CD14-positive monocyte (primary cell): Measurements from ENCODE around the gene PCDHA2. TPM values are rescaled to one million over a fixed set of nuclear protein-coding genes. Genes with fewer than 3 reads are reported as not detected.
"Not testable (repeated sequence)": the region's sequence is repeated elsewhere in the genome, so short reads cannot be mapped to it uniquely, and the experiment has no call there.

Experiments
- DNase-seq, 3 donors: peaks; one replicate each; pipeline ENCODE4 v3.0.0-alpha.2; 2011 to 2022
- H2AFZ ChIP-seq: 2 replicates; pipeline ENCODE4 v1.6.0; 2012; ENCODE audit warnings: mild to moderate bottlenecking, low read depth, low read length, inconsistent platforms; ENCODE audit not compliant: insufficient read depth, poor library complexity, severe bottlenecking
- H3K27ac ChIP-seq, 2 donors: 1 replicate in 1 of 2; 2 replicates in 1 of 2; pipeline ENCODE4 v1.5.1; 2012 to 2013; ENCODE audit warnings: low read length in 2 of 2, control low read depth in 1 of 2, inconsistent platforms in 1 of 2, low read depth in 1 of 2, mild to moderate bottlenecking in 1 of 2
- H3K27me3 ChIP-seq, 2 donors: one replicate each; pipeline versions ENCODE4 v1.6.0 to v1.6.1; 2011 to 2013; ENCODE audit warnings: low read length in 2 of 2; ENCODE audit not compliant: control insufficient read depth in 2 of 2, insufficient read depth in 2 of 2
- H3K36me3 ChIP-seq, 2 donors: replicated peaks in 1 of 2; 1 replicate in 1 of 2; 2 replicates in 1 of 2; pipeline versions ENCODE4 v1.5.1 to v1.6.1; 2012 to 2013; ENCODE audit warnings: low read length in 2 of 2, control low read depth in 1 of 2, inconsistent platforms in 1 of 2, mild to moderate bottlenecking in 1 of 2; ENCODE audit not compliant: insufficient read depth in 2 of 2, control insufficient read depth in 1 of 2
- H3K4me1 ChIP-seq, 2 donors: 1 replicate in 1 of 2; 2 replicates in 1 of 2; pipeline versions ENCODE4 v1.5.1 to v1.6.1; 2012 to 2013; ENCODE audit warnings: low read length in 2 of 2, control low read depth in 1 of 2, inconsistent platforms in 1 of 2, mild to moderate bottlenecking in 1 of 2, moderate library complexity in 1 of 2; ENCODE audit not compliant: insufficient read depth in 2 of 2, control insufficient read depth in 1 of 2
- H3K4me2 ChIP-seq: replicated peaks from 2 replicates; pipeline ENCODE3; 2012; ENCODE audit warnings: low read length, moderate library complexity, mild to moderate bottlenecking; ENCODE audit not compliant: poor library complexity, severe bottlenecking; ENCODE audit errors: extremely low read depth
- H3K4me3 ChIP-seq, 3 experiments: fragments of 200-600 bp in 1 of 3; sonication (generic) in 1 of 3; replicated peaks in 1 of 3; 1 replicate in 2 of 3; 2 replicates in 1 of 3; pipeline ENCODE4 v1.5.1; 2011 to 2013; ENCODE audit warnings: low read length in 3 of 3, mild to moderate bottlenecking in 3 of 3, control low read depth in 2 of 3, low read depth in 2 of 3, inconsistent platforms in 1 of 3, moderate library complexity in 1 of 3
- H3K79me2 ChIP-seq: 2 replicates; pipeline ENCODE4 v1.6.0; 2012; ENCODE audit warnings: mild to moderate bottlenecking, control low read depth, inconsistent platforms, low read length, moderate library complexity; ENCODE audit not compliant: insufficient read depth
- H3K9ac ChIP-seq: 2 replicates; pipeline ENCODE4 v1.6.0; 2017; ENCODE audit warnings: low read length, mild to moderate bottlenecking; ENCODE audit not compliant: insufficient read depth, poor library complexity, severe bottlenecking
- H3K9me3 ChIP-seq, 2 donors: replicated peaks in 1 of 2; 1 replicate in 1 of 2; 2 replicates in 1 of 2; pipeline versions ENCODE4 v1.5.1 to v1.6.1; 2012 to 2013; ENCODE audit warnings: low read length in 2 of 2, control low read depth in 1 of 2; ENCODE audit not compliant: control insufficient read depth in 1 of 2, insufficient read depth in 1 of 2
- H4K20me1 ChIP-seq: 2 replicates; pipeline ENCODE4 v1.6.0; 2012; ENCODE audit warnings: mild to moderate bottlenecking, low read length, control low read depth, moderate library complexity; ENCODE audit not compliant: insufficient read depth
- H3K27ac Mint-ChIP-seq, 7 donors: one replicate each; pipeline ENCODE4 v1.8.0; 2020; ENCODE audit warnings: mild to moderate bottlenecking in 7 of 7, mixed read lengths in 7 of 7, moderate library complexity in 6 of 7, inconsistent platforms in 2 of 7
- H3K27me3 Mint-ChIP-seq, 3 donors: one replicate each; pipeline ENCODE4 v1.8.0; 2021 to 2022; ENCODE audit warnings: low read depth in 3 of 3, mild to moderate bottlenecking in 3 of 3, mixed read lengths in 3 of 3, moderate library complexity in 3 of 3, inconsistent platforms in 1 of 3
- H3K36me3 Mint-ChIP-seq, 2 donors: one replicate each; pipeline ENCODE4 v1.8.0; 2020; ENCODE audit warnings: mixed read lengths in 2 of 2, inconsistent platforms in 1 of 2, mild to moderate bottlenecking in 1 of 2
- H3K4me1 Mint-ChIP-seq: one replicate; pipeline ENCODE4 v1.8.0; 2020; ENCODE audit warnings: mild to moderate bottlenecking, mixed read lengths
- H3K4me3 Mint-ChIP-seq, 2 donors: one replicate each; pipeline ENCODE4 v1.8.0; 2020; ENCODE audit warnings: mild to moderate bottlenecking in 2 of 2, mixed read lengths in 2 of 2, moderate library complexity in 1 of 2
- H3K9me3 Mint-ChIP-seq, 7 donors: one replicate each; pipeline ENCODE4 v1.8.0; 2020 to 2022; ENCODE audit warnings: mixed read lengths in 7 of 7, mild to moderate bottlenecking in 6 of 7, moderate library complexity in 6 of 7, inconsistent platforms in 2 of 7
- WGBS: methylation state at CpG from one replicate; pipeline ENCODE4 v1.1.5; 2013; ENCODE audit warnings: missing lambda C conversion rate; ENCODE audit not compliant: insufficient coverage; 5-methylcytosine and 5-hydroxymethylcytosine counted together
- intact Hi-C, 2 donors: fragments of 100-400 bp; cut with micrococcal nuclease; formaldehyde crosslinking; loops; one replicate each; pipeline versions ENCODE4 v1.15.0 to v1.15.1; 2023
- polyA plus RNA-seq, 3 donors: library from polyadenylated mRNA; depleted of rRNA in 1 of 3; unstranded in 2 of 3; stranded (reverse) in 1 of 3; fragments of 300-500 nt in 2 of 3; fragments of >200 nt in 1 of 3; fragmentation: Illumina TruSeq in 2 of 3; gene quantifications; 1 replicate in 2 of 3; 2 replicates in 1 of 3; pipeline ENCODE4 v1.2.3, GENCODE V29; 2012 to 2021
- TF ChIP-seq, protein P1 (sequence below): fragments of 200-600 bp; IDR thresholded peaks from one replicate; pipeline ENCODE4 v1.8.0; 2022; ENCODE audit warnings: antibody characterized with exemption, mild to moderate bottlenecking

The PCDHA2 gene
- polyA plus RNA-seq, 3 donors: not detected

DNA sequence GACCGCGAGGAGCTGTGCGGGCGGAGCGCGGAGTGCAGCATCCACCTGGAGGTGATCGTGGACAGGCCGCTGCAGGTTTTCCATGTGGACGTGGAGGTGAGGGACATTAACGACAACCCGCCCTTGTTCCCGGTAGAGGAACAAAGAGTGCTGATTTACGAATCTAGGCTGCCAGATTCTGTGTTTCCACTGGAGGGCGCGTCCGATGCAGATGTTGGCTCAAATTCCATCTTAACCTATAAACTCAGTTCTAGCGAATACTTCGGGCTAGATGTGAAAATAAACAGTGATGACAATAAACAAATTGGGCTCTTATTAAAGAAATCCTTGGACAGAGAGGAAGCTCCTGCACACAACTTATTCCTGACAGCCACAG is 33.7 kb downstream of the PCDHA2 start:
- H2AFZ ChIP-seq: no peak overlapping the region
- peaks cover 0 to 24% of the 10 kb centered on the region in 2 donors for H3K27me3 ChIP-seq
- no peaks in the 10 kb centered on the region for H3K4me1 ChIP-seq
- peak overlapping the region in 1 of 2 donors; percentile 66 for H3K4me3 Mint-ChIP-seq
- H3K4me2 ChIP-seq: no peak overlapping the region
- peaks cover 32 to 55% (median 48%) of the 10 kb centered on the region in 7 donors for H3K9me3 Mint-ChIP-seq
- H3K36me3 Mint-ChIP-seq: peaks cover 0 to 2% of the 10 kb centered on the region in 2 donors
- intact Hi-C loops: loop anchor here in 1 of 2 donors (10.0 kb wide), 1 partner anchor 46 kb away; the partner anchor contains the start of gene PCDHA12
- no peak overlapping the region for H3K27ac Mint-ChIP-seq
- H3K79me2 ChIP-seq: no peaks in the 10 kb centered on the region
- no peak overlapping the region for H3K4me3 ChIP-seq
- TF ChIP-seq, protein P1, sequence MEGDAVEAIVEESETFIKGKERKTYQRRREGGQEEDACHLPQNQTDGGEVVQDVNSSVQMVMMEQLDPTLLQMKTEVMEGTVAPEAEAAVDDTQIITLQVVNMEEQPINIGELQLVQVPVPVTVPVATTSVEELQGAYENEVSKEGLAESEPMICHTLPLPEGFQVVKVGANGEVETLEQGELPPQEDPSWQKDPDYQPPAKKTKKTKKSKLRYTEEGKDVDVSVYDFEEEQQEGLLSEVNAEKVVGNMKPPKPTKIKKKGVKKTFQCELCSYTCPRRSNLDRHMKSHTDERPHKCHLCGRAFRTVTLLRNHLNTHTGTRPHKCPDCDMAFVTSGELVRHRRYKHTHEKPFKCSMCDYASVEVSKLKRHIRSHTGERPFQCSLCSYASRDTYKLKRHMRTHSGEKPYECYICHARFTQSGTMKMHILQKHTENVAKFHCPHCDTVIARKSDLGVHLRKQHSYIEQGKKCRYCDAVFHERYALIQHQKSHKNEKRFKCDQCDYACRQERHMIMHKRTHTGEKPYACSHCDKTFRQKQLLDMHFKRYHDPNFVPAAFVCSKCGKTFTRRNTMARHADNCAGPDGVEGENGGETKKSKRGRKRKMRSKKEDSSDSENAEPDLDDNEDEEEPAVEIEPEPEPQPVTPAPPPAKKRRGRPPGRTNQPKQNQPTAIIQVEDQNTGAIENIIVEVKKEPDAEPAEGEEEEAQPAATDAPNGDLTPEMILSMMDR: no peak
- WGBS: 45% methylated on average over 6 of the region's 18 CpGs
- no peak overlapping the region for H3K9ac ChIP-seq
- no peak overlapping the region for H3K27ac ChIP-seq
- no peaks in the 10 kb centered on the region for H4K20me1 ChIP-seq
- no peaks in the 10 kb centered on the region for H3K36me3 ChIP-seq
- peaks cover 35 to 67% of the 10 kb centered on the region in 2 donors for H3K9me3 ChIP-seq
- peaks cover 22 to 46% (median 22%) of the 10 kb centered on the region in 3 donors for H3K27me3 Mint-ChIP-seq
- no peaks in the 10 kb centered on the region for H3K4me1 Mint-ChIP-seq
- DNase-seq: no peak

DNA sequence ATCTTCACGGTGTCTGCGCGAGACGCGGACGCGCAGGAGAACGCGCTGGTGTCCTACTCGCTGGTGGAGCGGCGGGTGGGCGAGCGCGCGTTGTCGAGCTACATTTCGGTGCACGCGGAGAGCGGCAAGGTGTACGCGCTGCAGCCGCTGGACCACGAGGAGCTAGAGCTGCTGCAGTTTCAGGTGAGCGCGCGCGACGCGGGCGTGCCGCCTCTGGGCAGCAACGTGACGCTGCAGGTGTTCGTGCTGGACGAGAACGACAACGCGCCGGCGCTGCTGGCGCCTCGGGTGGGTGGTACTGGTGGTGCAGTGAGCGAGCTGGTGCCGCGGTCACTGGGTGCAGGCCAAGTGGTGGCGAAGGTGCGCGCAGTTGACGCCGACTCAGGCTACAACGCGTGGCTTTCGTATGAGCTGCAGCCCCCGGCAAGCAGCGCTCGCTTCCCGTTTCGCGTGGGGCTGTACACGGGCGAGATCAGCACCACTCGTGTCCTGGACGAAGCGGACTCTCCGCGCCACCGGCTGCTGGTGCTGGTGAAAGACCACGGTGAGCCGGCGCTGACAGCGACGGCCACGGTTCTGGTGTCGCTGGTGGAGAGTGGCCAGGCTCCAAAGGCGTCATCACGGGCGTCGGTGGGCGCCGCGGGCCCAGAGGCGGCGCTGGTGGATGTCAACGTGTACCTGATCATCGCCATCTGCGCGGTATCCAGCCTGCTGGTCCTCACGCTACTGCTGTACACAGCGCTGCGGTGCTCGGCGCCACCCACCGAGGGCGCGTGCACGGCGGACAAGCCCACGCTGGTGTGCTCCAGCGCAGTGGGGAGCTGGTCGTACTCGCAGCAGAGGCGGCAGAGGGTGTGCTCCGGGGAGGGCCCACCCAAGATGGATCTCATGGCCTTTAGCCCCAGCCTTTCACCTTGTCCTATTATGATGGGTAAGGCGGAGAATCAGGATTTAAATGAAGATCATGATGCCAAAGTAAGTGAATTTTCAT is 35.2 kb downstream of the PCDHA2 start:
- not testable (repeated sequence) for H3K27ac ChIP-seq, H3K36me3 Mint-ChIP-seq, H3K4me3 Mint-ChIP-seq, H3K27ac Mint-ChIP-seq, H3K9ac ChIP-seq, DNase-seq, H3K4me1 ChIP-seq, H3K4me1 Mint-ChIP-seq, H2AFZ ChIP-seq, H3K4me3 ChIP-seq, H3K79me2 ChIP-seq, H3K4me2 ChIP-seq, H4K20me1 ChIP-seq, H3K36me3 ChIP-seq
- Histone ChIP-seq H3K9me3 (peaks cover 32 to 69% of the 10 kb centered on the region in 2 donors), H3K27me3 (peaks cover 0 to 29% of the 10 kb centered on the region in 2 donors)
- intact Hi-C loops: loop anchor here in 1 of 2 donors (10.0 kb wide), 1 partner anchor 45 kb away; the partner anchor contains the start of gene PCDHA12
- H3K9me3 Mint-ChIP-seq: peaks cover 32 to 61% (median 50%) of the 10 kb centered on the region in 7 donors
- 50% methylated on average over 90 of the region's 106 CpGs for WGBS
- H3K27me3 Mint-ChIP-seq: peaks cover 25 to 51% (median 25%) of the 10 kb centered on the region in 3 donors
